COLO829 (cell line): ENCODE measurements around the gene SGK2.

Source experiments
- DNase-seq: peaks from one replicate; pipeline ENCODE4 v3.0.0; 2012; ENCODE audit warnings: low spot score

Gene SGK2

DNA sequence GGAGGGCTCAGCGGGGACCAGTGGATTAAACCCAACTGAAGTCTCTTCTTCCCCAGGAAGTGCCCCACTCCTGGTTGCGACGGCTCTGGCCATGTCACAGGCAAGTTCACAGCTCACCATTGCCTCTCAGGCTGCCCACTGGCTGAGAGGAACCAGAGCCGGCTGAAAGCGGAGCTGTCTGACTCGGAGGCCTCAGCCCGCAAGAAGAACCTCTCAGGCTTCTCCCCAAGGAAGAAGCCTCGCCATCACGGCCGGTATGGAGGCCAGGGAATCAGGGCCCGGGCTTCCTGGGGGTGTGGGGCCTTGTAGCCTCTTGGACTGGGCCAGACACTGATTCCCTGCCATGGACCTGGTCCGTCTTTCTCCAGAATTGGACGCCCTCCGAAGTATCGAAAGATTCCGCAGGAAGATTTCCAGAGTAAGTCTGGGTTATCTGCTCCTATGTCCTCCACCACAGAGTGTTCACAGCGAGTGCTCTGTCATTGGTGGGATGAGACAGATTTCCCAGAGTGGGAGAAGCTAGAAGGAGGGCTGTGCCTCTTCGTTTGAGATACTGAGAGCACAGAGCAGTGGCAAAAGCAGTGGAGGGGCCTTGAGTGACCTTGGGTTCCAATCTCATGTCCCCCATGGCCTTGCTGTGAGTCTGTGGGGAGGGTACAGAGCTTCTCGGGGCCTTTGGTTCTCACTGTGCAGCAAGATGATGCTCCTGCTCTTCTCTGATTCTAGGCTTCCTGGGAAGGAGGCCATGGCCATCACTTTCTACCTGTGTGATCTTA, 22.6 kb upstream of the SGK2 start:
- DNase-seq: no peak

DNA sequence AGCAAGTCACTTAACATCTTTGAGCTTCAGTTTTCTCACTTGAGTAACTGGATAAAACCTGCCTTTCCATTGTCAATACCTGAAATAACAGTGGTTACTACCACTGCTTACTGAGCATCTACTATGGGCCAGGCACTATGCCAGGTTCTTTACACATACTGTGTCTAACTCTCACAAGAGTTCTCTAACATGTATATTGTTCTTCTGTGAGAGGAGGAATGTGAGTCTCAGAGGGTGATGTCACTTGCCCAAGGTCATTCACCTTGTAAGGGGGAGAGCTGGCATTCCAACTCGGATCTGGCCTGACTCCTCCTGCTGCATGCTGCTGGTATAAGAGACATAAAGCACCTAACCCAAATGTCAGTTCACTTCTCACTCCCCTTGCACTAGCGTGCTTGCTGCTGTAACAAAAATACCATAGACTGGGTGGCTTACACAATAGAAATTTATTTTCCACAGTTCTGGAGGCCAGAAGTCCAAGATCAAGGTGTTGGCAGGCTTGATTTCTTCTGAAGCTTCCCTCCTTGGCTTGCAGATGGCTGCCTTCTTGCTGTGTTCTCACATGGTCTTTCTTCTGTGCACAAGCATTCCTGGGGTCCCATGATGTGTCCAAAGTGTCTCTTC, 21.9 kb upstream of the SGK2 start:
- no peak for DNase-seq

DNA sequence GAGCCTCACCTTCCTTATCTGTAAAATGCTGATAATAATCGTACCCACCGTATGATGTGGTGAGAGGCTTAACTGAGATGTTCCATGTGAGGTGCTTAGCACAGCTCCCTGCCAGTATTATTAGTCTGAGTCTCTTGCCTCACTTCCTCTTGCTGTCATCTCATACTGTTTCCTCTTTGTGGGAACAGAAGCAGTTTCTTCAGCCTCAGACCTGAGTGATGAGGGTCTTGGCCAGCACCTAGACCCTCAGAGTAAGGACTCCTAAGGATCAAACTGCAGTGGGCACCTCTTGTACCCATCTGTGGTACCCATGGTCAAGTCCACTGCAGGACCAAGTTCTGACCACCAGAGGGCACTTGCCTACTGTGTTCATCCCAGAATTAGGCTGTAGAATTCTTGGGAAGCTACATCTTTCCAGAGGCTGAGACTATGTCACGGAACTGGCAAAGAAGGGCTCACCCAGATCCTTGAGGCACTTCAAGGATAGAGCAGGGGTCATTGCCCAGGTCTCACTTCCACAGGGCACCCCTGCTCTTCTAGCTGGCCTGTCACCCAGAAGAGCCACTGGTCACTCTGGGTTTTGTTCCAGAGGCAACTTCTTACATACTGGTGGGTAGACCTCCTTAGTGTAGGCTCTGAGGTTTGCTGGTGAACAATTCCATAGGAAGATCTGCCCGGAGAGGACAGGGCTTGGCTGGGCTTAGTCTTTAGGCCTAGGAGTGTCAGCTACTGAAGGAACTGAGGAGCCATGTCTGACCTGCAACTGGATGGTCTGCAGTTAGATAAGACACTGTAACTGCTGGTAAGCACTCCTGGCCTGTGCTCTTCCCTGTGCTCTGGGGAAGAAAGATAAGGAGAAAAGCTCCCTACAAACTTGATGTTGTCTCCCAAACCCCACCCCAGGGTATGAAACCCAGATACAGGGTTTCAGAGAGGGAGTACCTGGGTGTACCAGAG, 20.6 kb upstream of the SGK2 start:
- peak; percentile 76 for DNase-seq

DNA sequence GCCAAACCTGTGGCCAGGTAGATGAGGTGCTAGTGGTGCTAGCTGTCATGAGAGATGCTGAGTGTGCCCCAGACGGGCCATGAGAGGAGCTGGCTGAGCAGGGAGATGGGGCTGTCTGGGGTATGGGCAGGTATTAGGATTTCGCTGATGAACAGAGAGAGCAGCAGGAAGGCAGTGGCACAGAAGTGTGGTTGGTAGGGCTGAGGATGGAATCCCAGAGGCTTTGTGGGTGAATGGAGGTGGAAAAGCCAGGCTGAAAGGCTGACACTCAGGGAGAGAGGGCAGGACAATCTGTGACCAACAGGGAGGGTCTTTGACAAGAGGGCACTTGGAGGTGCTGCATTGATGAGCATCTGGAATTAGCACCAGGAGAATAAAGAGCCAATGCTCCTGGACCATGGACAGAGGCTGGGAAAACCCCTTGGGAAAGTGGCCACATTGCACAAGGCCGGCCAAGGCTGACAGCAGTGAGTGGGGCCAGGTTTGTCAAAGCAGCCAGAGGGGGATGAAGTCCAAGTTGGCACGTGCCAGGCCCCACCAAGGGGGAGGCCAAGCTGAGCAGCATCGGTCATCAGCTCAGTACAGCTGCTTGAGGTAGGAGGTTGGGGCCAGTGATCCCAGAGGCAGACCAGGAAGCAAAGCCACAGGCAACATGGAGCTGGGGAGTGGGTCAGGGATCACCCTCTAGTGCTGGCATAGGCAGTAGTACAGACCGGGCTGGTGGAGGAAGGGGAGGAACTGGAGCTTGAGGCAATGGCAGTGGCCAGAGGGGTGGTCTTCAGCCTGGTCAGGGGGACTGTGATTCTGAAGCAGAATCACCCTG, 19.7 kb upstream of the SGK2 start:
- no peak for DNase-seq

DNA sequence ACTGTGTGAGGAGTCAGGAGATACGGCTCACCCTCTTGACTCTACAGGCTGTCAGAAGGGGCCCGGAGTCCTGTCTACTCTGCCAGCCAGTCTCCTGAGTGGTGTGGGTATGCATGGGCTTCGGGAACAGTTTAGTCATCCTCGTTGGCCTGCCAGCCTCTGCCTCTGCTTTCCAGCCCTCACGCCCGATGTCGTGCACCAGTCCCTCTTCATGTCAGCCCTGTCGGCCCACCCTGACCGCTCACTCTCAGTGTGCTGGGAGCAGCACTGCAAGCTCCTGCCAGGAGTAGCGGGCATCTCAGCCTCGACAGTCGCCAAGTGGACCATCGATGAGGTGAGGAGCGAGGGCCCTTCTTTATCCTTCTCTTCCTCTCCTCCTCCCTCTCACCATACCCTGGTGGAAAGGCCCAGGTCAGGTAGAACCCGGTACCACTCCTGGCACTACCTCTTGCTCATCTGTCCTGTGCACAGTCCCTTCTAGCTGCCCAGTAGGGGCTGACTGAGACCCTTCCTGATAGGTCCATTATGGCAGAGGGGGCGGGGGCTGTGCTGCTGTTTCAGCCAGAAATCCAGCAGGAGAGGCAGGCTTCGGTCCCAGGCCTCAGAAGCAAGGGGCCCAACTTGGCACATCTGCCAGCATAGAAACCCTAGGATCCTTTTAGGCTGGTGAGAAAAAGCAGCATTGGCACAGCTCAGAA, 18.7 kb upstream of the SGK2 start:
- no peak for DNase-seq

DNA sequence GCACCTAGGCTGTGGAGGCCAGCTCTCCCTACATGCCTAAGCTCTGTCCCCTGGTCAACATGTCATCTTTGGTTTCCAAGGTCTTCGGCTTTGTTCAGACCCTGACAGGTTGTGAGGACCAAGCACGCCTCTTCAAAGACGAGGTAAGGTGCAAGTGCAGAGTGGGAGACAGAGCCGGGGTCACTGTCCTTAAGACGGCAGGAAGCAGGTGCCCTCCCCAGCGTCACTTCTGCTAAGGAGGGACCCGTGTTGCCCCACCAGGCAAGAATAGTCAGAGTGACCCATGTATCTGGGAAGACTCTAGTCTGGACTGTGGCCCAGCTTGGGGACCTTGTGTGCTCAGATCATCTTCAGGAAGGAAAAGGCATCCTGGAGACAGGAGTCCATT, 18.2 kb upstream of the SGK2 start:
- no peak for DNase-seq

DNA sequence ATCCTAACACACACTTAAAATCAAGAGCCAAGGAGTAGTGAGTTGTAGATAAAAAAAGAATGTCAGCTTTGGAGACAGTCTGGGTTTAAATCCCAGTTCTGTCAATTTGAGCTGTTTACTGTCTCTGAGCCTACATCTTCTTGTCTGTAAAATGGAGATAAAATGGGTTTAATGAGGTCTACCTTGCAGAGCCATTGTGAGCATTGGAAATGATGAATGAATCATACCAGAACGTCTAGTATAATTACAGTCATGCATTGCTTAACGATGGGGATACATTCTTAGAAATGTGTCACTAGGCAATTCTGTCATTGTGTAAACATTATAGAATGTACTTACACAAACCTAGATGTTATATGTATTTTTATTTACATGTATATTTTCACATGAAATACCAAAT, 17.6 kb upstream of the SGK2 start:
- no peak for DNase-seq

DNA sequence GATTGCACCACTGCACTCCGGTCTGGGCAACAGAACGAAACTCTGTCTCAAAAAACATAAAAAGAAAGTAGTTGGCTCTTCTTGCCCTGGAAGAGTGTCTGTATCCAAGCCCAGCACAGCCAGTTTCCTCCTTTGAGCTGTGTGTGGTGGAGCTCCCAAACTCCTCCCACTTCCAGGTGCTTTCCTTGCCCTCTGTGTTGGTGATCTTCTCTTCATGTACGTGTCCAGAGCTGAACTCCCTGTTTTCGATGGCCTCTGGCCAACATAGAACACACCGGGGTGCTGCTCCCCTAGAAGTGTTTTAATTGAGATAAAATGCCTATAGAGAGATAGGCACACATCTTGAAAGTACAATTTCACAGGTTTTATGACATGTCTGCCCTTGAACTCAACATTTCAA, 16.7 kb upstream of the SGK2 start:
- no peak for DNase-seq

DNA sequence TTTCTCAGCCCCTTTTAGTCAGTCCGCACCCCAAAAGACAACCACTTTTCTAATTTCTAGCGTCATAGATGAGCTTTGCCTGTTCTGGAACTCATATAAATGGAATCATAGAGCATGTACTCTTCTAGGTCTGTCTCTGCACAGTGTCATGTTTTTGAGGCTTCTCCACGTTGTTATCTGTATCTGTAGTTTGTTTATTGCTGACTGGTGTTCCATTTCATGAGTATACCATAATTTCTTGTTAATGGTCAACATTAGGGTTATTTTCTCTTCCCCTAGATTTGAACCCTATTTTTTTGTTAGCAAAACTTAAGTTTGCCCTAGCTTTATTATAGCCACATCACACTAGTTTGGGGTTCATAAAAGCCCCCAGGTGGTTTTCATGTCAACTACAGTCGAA, 16.2 kb upstream of the SGK2 start:
- DNase-seq: no peak

DNA sequence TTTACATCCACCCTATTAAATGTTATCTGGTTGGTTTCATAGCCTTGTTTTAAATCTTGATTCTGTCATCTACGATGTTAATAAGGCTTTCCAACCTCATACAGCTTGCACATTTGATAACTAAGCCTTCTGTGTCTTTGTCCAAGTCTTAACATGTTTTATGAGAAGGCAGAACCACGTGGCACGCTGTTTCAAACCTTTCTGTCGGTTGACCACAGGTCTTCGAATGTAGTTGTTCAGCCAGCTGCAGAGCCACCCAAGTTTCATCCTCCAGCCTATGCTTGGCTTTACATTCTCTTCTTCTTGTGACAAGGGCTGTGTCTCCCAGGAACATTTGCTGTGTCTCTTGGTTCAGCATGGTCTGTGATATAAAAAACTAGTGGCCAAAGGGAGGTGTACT, 15.7 kb upstream of the SGK2 start:
- DNase-seq: no peak

DNA sequence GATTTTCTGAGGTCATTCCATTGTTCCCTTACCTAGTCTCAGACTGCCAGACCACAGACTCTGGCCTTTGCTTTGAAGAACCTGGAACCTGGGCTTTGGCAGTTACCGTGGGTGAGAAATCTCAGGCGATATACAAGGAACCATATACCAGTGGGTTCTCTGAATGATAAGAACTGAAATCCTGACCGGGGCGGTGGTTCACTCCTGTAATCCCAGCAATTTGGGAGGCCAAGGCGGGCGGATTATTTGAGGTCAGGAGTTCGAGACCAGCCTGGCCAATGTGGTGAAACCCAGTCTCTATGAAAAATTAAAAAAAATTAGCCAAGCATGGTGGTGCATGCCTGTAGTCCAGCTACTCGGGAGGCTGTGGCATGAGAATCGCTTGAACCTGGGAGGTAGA, 14.3 kb upstream of the SGK2 start:
- DNase-seq: no peak

DNA sequence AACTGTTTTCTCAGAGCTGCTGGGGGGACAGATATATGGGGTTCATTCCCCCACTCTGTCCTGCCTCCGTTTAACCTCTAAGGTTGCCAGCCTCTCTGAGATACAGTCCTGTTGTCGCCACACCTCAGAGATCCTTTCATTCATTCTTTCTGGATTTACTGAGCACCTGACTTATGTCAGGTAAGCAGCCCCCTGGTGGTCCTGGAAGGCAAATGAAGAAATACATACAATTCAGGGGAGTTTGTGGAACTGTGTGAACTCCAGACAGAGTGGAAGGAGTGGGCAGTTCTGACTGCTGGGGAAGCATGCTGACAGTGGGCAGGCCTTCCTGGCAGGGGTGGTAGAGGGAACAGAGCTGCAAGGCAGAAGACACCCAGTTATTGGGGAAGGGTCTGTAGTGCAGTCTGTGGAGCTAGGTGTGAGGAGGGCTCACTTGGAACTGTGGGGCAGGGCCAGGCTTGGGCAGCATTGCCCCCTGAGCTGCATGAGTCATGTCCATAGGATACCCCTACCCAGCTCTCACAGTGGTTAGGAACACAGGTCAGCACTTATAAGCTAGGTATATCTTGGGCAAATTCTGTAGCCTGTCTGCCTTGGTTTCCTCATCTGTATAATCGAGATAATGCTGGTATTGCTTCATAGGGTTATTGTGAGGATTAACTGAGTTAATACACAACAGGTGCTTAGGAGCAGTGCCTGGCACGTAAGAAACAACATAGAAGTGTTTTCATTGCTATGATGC, 12.8 kb upstream of the SGK2 start:
- DNase-seq: no peak

DNA sequence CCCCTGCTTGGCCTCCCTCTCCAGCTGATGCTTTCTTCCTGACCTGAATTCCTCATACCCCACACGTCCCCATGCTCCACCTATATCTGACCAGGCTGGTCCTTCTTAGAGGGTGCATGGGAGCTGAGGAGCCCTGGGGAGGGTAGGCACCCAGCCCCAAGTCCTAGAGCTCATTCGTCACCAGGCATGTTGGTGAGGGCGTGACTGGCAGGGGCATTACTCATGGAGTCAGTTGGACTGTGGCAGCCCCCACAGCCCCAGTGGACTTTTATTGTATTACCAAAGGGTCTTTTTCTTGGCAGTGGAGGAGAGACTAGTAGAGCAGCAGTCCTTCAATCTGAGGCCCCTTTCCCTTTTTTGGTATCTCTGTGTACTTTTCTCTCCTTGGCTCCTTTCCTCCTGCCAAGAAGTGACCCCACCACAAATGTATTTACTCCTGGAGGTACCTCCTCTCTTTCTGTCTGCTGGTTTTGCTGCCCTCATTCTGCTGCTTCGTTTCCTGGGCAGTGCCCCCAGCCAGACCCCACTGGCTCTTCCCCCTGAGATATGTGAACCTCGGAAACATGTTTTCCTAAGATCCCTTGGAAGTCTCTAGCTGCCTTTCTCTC, 10.4 kb upstream of the SGK2 start:
- DNase-seq: no peak

DNA sequence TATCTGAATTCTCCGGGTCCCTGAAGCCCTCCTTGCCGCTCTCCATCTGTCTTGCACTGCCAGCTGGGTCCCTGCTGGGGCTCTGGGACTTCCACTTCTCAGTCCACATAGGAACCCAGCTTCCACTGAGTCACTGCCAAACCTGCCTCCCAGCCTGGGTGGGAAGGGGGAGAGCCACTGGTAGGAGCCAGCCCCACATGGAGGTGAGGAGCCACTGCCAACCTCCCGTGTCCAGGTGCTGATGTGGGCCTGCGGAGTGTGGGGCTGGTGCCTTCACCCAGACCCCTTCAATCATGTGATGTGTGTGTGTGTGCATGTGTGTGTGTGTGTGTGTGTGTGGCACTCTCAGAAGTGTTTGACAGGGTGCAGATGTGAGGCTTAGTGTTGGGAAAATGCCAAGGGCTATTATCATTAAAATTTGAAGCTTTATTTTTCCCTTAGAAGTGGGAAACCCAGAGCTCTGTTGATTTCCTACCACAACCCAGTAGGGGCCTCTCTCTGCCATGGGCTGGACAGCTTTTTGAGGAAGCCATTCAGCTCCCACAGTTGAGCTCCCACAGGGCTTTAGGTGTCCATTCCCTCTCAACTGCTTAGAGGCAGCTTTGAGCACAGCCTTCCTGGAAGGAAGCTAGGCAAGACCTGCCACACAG, 9.3 kb upstream of the SGK2 start:
- no peak for DNase-seq

DNA sequence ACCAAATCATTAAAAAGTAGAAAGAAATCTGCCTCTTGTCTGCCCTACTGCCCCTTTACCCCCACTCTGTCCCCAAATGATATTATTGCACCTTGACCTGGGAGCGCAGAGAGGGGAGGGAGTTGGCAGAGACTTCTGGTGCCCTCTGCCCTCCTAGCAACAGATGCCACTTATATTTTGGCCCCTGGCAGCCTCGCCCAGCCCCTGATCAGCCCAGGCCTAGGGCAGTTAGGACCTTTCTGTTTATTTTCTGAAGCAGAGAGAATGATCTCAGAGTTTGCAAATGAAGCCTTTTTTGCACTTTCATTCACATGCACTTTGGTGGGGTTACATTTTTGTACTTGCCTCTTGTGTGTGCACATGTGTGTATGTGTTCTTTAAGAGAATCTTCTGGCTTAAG, 8.4 kb upstream of the SGK2 start:
- no peak for DNase-seq

DNA sequence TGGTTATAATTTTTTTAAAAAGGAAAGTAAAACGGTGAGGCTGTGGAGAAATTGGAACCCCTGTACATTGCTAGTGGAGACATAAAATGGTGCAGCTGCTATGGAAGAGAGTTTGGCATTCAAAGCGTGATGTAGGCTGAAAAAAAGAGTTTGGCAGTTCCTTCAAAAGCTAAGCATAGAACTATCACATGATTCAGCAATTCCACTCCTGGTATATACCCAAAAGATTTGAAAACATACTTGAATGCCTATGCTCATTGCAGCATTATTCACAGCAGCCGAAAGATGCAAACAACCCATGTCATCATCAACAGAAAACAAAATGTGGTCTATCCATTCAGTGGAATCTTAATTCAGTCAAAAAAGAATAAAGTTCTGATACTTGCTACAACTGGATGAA, 4.5 kb upstream of the SGK2 start:
- no peak for DNase-seq

DNA sequence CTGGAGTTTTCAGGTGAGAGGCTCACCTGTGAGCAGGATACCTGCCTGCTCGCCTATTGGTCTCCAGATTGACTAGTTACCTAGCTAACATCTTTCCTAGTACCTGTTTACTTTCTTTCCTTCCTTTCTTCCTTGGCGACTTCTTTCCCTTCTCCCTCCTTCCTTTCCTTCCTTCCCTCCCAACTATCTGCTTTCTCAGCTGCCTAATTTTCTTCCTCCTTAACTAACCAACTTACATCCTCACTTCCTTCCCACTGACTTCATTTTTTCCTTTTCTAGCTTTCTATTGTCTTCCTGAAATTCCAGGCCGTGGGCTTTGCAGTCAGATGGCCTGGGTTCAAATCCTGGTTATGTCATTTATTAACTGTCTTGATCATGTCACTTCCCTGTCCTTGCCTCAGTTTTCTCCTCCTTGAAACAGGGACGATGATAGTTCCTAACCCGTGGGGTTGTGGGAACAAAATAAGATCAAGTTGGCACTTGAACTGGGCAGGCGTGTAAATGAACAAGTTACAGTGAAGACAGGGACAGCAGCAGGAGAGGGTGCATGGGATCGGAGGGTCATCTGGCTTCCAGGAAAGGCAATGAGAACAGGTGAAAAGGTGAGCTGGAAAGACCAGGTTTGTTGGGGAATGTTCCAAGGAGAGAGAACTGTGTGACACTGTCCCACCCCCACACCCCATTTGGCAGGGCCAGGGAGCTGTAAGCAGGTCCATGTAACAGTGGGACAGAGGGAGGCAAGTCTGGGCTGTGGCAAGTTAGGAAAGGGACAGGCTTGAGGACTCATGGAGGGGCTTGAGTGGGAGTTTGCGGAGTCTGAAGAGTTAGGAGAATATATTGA, 540 bp downstream of the SGK2 start:
- no peak for DNase-seq

DNA sequence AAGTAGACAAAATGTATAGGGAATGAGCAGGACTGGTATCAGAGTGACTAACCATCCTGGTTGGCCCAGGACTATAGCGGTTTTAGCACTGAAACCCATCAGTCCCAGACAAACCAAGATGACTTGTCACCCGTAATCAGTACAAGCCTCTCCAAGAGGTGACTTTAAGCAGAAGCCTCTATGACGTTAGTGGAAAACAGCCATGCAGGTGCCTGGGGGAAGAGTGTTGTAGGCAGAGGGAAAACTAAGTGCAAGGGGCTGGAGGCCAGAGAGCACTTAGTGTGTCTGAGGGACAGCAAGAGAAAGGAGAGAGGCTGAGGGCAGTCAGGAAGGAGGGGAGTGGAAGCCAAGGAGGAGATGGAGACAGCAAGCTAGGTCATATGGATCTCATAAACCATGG, 2.1 kb downstream of the SGK2 start:
- DNase-seq: no peak

DNA sequence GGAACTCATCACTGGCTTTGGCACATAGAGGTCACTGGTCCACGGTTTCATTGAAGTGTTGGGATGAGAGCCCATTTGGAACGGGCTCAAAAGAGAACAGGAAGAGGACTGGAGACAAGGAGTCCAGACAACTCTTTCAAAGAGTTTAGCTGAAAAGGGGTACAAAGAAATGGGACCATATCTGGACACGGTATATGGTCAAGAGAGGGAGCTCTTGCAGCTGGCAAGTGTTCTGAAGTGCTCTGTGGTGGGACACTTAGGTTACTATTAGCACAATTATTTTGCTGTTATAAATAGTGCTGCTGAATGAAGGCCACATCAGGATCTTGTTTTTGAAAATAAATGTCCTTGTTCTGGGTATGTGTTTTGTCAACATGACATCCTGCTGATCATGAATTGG, 4.6 kb downstream of the SGK2 start:
- DNase-seq: no peak
